ENCODE measurements around the gene ROS1.

DNA sequence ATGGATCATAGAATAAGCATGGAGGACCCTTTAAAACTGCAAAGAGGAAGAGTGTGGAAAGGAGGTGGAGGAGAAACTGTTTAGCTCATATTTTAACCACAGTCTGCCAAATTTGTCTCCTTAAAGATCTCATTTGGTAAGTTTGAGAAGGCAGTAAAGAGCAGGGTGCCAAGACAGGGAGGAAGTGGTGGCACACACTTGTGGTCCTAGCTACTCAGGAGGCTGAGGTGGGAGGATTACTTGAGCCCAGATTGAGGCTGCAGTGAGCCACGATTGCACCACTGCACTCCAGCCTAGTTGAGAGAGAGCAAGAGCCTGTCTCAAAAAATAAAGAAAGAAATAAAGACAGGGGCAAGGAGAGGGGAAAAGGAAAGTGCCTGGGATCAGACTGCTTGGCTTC, 39.9 kb upstream of the ROS1 start:
- TF ChIP-seq, protein P1, sequence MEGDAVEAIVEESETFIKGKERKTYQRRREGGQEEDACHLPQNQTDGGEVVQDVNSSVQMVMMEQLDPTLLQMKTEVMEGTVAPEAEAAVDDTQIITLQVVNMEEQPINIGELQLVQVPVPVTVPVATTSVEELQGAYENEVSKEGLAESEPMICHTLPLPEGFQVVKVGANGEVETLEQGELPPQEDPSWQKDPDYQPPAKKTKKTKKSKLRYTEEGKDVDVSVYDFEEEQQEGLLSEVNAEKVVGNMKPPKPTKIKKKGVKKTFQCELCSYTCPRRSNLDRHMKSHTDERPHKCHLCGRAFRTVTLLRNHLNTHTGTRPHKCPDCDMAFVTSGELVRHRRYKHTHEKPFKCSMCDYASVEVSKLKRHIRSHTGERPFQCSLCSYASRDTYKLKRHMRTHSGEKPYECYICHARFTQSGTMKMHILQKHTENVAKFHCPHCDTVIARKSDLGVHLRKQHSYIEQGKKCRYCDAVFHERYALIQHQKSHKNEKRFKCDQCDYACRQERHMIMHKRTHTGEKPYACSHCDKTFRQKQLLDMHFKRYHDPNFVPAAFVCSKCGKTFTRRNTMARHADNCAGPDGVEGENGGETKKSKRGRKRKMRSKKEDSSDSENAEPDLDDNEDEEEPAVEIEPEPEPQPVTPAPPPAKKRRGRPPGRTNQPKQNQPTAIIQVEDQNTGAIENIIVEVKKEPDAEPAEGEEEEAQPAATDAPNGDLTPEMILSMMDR (IDR thresholded peaks at IDR 0.05; ENCODE audit: low read depth, low read length) = no peak
- no peak for TF ChIP-seq EZH2phosphoT487 (IDR thresholded peaks at IDR 0.05; ENCODE audit: low read depth)

All from OCI-LY3 (cell line).